Stomach (tissue), 4 donors: ENCODE measurements around the gene NBPF1.
"Not testable (repeated sequence)": the region's sequence is repeated elsewhere in the genome, so short reads cannot be mapped to it uniquely, and the experiment has no call there.

ENCODE experiments used
- EP300 ChIP-seq: sonication (generic); formaldehyde crosslinking; IDR thresholded peaks from one replicate; pipeline ENCODE4 v1.6.1; 2017; ENCODE audit warnings: antibody characterized with exemption
- POLR2A ChIP-seq, 4 donors: fragments of 450-650 bp; IDR thresholded peaks; one replicate each; pipeline ENCODE4 v1.6.1; 2016; ENCODE audit warnings: antibody characterized with exemption in 4 of 4, control low read depth in 2 of 4, mild to moderate bottlenecking in 1 of 4, moderate library complexity in 1 of 4
- POLR2AphosphoS5 ChIP-seq, 3 donors: sonication (generic); formaldehyde crosslinking; IDR thresholded peaks; one replicate each; pipeline ENCODE4 v1.6.1; 2016; ENCODE audit warnings: antibody characterized with exemption in 3 of 3
- TF ChIP-seq, protein P1 (sequence below), 7 experiments: fragments of 450-650 bp in 4 of 7; fragments of 200-600 bp in 3 of 7; sonication (generic) in 3 of 7; IDR thresholded peaks; one replicate each; pipeline ENCODE4 v1.5.1; 2016 to 2019; ENCODE audit warnings: antibody characterized with exemption in 7 of 7, control low read depth in 2 of 7, mild to moderate bottlenecking in 1 of 7

DNA sequence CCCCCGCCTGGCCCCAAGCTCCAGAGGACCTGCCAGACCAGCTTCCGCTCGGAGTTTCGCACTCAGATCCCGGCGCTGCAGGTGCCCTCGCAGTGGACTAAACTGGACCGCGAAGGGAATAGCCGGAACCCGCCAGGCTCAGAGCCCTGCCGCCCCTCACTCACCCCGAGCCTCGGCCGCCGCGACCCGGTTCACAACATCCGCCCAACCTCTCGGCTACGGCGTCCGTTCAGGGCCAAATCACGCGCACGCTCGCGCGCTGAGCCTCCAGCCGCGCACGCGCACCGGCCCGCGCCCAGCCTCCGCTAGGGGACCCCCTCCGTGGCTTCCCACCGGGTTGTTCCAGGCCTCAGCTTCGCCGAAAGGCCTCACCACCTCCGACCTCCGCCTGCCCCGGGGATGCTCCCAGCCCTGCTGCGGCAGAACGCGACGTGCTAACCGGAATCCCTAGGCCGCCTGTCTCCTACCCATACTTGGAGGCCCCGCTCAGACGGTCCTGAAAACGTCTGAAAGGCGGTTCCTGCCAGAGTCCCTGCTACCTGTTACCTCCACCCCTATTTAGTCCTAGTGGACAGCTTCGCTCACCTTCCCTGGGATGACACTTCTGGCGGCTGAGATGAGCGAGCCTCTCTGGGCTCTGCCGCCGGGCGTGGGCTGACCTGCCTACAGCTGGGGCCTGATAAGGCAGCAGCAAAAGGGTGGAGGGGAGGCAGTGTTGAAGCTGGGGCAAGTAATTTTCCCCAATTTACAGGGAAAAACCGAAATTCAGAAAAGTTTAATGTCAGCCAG is 31.3 kb upstream of the NBPF1 start:
- not testable (repeated sequence) for TF ChIP-seq POLR2A (IDR thresholded peaks at IDR 0.05); EP300
- TF ChIP-seq POLR2AphosphoS5 (IDR thresholded peaks at IDR 0.05), result peak; percentile 96 to 99 (median 97)
- TF ChIP-seq, protein P1, sequence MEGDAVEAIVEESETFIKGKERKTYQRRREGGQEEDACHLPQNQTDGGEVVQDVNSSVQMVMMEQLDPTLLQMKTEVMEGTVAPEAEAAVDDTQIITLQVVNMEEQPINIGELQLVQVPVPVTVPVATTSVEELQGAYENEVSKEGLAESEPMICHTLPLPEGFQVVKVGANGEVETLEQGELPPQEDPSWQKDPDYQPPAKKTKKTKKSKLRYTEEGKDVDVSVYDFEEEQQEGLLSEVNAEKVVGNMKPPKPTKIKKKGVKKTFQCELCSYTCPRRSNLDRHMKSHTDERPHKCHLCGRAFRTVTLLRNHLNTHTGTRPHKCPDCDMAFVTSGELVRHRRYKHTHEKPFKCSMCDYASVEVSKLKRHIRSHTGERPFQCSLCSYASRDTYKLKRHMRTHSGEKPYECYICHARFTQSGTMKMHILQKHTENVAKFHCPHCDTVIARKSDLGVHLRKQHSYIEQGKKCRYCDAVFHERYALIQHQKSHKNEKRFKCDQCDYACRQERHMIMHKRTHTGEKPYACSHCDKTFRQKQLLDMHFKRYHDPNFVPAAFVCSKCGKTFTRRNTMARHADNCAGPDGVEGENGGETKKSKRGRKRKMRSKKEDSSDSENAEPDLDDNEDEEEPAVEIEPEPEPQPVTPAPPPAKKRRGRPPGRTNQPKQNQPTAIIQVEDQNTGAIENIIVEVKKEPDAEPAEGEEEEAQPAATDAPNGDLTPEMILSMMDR (IDR thresholded peaks at IDR 0.05), result peak in 3 of 7 experiments; percentile 14 to 69 (median 48)
